Activated CD4-positive, CD25-positive, alpha-beta regulatory T cell treated with anti-CD3 and anti-CD28 coated beads, Interleukin-2, amount 50 U/mL, for 24 hours (primary cell): Measurements from ENCODE around the gene RHEB.

ENCODE experiments used
- ATAC-seq, 2 donors: fragments of 150-1000 bp; cut with Tn5 transposase; one replicate each; pipeline ENCODE4 v1.10.0; 2021; ENCODE audit warnings: mild to moderate bottlenecking in 1 of 2, moderate library complexity in 1 of 2

The RHEB gene

DNA sequence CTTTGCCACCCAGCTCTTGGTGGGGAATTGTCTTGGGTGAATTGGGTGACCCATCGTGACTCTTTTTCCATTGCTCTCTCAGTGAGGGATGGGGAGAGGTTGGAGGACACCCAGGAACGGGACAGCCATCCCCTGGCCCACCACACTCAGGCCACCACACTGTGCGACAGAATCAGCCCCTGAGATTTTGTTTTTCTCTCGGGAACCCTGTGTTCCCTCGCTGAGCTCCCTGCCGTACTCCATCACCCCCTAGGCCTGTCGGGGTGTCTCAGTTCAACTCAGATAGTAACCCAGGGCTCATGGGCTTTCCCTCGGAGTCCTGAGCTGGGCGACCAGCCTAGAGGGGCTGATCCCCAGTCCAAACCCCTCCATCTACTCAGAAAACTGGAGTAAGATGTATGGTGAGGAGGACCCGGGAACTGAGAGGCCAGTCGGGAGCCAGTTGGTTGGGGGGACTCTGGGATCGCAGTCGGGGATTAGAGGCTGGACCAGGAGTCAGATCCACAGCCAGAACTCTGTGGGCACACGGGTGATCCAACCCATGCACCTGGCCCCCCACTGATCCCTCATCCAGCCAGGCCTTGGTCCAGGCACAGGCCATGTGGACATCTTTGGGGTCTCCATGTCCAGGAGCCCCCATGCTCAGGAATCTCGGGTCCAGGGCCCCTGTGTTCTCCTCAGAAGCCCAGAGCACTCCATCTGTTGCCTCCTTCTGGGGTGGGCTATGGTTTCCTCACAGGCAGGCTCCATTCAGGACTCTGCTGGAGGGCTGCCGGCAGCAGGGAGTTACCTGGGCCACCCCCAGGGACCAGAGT, 89.1 kb downstream of the RHEB start:
- ATAC-seq = no peak

DNA sequence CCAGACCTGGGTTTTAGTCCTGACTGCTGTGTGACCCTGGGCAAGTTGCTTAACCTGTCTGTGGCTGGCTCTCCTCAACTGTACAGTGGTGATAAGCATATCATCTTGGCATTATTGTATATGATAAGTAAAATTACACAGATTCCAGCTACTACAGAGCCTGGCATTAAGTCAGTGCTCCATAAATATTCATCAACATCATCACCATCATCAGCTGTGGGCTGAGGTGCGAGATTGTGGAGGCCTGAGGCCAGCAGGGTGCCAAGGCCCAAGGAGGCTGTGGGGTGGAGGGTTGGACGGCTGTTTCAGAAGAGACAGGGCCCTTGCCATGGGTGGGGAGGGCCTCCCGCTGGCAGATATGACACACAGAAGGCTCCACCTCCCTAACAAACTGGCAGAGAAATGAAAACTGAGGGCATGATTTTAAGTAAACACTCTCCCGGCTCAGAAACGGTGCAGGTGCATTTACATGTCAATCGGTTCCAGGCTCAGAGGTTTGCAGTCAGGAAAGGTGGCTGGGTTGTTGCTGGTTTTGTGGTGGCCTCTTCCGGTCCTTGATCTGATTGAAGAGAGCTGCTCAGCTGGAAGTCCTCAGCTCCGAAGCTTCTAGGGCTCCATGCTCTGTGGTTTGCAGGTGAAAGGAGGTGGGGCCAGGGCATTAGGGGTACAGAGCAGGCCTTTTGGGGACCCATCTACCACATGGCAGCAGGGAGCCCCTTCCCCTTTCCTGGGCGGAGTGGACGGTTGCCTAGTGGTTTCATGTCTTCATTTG, 89.9 kb downstream of the RHEB start:
- peak; percentile 43 to 56 for ATAC-seq

DNA sequence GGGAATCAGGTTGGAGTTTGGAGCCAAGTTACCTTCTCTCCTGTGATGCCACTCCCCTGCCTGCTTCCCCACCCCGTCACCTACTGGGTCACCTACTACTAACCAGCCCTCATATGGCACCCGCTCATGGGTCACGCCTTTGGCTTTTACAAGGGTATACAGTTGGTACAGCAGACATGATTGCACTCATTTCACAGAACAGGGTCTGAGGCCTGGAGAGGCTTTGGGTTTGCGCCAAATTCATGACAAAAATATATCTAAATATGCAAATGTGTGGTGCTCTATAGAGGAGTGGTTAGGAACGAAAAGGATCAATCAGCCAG, 90.5 kb downstream of the RHEB start:
- ATAC-seq = peak in 1 of 2 donors; percentile 15

GRCh38 chr7:151428378-151429236, 91.1 kb downstream of the RHEB start:
- ATAC-seq = no peak

DNA sequence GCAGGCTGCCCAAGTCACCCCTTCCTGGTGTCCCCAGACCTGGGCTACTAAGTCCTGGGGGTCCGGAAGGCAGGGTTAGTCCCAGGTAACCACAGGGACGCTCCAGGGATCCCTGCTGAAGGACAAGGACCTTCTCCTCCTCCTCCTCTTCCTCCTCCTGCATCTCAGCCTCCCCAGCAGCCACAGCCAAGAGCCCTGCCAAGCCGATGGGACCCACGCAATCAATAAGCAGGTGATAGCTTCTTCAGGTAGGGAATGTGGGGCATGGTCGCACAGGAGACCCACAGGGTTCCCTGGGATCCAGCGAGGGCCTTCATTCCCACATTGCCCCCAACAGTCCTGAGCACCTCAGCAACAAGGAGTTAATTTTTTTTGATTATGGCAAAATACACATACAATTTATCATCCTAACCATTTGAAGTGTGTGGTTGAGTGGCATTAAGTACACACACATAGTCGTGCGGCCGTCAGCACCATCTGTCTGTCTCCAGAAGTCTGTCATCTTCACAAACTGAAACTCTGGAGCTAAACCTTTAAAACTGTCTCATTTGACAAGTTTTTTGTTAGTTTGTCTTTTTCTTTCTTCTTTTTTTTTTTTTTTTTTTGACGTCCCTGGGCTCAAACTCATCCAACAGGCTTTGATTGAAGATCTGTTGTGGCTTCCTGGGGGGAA, 91.9 kb downstream of the RHEB start:
- ATAC-seq = no peak

GRCh38 chr7:151426904-151427704, 92.6 kb downstream of the RHEB start:
- no peak for ATAC-seq

GRCh38 chr7:151426441-151426903, 93.2 kb downstream of the RHEB start:
- no peak for ATAC-seq

GRCh38 chr7:151425670-151426440, 93.8 kb downstream of the RHEB start:
- no peak for ATAC-seq

DNA sequence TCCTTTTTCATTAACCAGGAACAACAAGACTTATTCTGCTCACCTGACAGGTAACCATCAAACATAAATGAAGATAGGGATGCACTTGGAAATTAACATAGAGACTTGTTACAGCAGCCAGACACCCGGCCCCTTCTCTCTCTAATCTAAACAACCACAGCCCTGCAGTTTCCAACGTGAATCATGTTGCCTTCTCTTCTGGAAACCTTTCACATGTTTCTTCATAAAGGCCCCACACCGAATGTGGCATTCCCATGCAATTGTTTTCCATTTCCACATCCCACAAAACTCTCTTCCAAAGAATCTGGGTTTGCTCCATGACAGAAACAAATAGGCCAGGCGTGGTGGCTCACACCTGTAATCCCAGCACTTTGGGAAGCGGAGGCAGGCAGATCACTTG, 94.9 kb downstream of the RHEB start:
- no peak for ATAC-seq

GRCh38 chr7:151423936-151424335, 95.8 kb downstream of the RHEB start:
- no peak for ATAC-seq

DNA sequence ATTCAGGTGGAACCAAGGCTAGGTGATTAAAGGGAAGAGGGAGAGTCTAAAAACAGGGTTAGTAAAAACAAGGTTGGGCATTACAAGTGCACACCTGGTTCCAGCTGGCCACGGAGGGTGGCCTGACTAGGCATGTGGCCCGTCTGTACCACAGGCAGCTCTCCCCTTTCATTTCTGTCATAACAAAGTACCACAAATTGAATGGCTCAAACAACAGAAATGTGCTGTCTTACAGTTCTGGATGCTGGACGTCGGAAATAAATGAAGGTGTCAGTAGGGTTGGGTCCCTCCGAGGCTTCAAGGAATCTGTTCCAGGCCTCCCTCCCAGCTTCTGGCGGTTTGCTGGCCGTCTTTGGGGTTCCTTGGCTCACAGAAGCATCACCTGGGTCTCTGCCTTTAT, 96.5 kb downstream of the RHEB start:
- ATAC-seq = no peak

DNA sequence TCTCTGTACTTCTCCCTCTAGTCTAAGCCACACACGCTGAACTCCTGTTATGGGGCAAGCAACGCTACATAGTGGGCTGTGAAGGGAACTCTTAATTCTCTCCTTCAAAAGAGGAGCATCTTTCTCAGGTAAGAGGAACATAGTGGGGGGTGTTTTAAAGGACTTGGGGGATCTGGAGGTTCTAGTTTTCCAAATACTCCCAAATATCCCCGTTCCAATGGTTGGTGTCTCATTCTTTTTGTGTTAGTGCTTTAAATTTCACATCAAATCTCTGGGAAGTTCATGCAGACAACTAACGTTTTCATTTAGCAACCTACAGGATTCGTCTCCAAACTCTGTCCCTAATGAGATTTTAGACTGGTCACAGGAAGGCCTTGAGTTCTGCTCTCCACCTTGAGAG, 97.5 kb downstream of the RHEB start:
- ATAC-seq = no peak

- ATAC-seq = no peak
Measured at GRCh38 chr7:151420144-151420543, 99.6 kb downstream of the RHEB start.

DNA sequence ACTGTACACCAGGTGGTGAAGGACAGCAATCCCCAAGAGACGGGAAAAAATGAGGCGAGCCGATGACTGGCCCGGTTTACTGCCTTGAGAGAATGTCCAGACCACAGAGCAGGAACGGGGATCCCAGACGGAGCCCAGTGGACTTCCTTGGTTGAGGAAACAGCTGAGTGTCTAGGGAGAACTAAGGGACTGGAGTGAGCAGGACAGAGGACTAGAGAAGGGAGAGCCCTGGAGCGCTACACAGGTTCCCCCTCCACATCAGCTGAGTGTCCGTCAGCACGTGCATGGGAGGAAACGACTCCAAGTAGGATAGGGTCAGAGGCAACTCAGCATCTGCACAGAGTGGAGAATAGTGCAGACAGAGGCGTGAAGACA, 102.8 kb downstream of the RHEB start:
- ATAC-seq = no peak

DNA sequence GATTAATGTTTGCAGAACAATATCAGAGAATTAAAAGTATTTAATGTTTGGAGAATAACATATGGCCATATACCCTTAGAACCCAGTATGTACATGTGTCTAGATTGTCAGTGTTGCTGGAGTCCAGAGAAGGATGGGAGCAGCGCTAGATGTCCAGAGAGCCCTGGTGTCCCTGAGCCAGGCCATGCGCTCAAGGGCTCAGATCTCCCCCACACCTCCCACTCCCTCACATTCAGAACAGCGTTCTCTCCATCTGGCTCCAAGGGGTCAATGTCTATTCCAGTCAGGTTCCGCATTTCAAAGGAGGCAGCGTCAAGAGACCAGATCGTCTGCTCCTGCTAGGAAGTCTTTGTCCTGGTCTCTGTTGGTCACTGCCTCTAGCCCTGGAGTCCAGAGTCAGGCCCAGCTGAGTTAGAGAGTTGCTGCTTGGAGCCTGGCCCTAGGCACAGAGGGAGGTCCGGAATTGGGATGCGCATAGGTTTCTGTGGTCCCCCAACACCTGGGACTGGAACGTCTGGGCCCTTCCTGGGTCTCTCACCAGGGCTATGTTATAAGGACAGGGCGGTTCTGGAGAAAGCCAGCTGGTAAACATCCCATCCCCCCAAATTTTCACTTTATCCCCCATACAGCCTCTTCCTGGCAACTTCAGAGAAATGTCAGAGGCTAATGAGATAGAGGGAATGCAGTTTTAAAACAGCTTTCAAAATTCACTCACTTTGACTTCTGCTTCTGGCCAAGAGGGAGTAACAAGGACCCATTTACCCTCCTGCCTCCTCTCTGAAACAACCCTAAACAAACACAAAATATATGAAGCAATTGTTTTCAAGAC, 103.4 kb downstream of the RHEB start:
- no peak for ATAC-seq
